ENCODE results near the gene PPP1R13L.

Gene PPP1R13L

DNA sequence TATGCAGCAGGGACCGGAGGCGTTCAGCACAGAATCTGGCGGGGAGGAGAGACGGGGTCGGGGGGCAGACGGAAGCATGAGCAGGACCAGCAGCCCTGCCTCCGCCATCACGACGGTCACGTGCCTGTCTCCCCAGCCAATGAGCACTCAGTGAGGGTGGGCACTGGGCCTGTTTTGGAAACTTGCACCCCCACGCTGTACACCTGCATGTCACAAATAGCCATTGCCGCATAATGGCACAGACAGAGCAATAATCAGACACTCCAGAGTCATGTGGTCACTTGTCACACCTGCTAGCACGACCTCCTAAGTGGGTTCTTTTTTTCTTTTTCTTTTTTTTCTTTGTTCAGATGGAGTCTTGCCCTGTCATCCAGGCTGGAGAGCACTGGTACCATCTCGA, 43.3 kb downstream of the PPP1R13L start:
- no peak for DNase-seq (ENCODE audit: low read depth)
- no peak for TF ChIP-seq CTCF (IDR thresholded peaks at IDR 0.05; ENCODE audit: insufficient read depth, low read depth, low read length, missing control alignments)
- no peak overlapping the region for H3K4me3 ChIP-seq (ENCODE audit: low read depth, low read length)

- TF ChIP-seq CTCF (IDR thresholded peaks at IDR 0.05; ENCODE audit: insufficient read depth, low read depth, low read length, missing control alignments), result no peak
- no peak overlapping the region for H3K4me3 ChIP-seq (ENCODE audit: low read depth, low read length)
- DNase-seq (ENCODE audit: low read depth), result no peak
These were observed 46.6 kb downstream of the PPP1R13L start for GRCh38 chr19:45358213-45358792.

DNA sequence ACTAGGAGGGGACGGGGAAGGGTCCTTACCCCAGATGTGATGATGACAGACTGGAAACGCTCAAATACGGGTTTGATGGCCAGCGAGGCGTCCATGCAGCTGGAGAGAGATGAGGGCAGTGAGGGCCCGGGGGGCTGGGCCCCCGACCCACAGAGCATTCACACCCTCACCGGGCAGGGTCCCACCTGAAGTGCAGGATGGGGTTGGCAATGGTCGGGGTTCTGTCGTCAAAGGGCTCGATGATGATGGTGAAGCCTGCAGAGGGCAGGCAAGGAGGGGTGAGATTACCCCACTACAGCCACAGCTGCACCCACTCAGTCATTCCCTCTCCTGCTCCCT, 47.5 kb downstream of the PPP1R13L start:
- DNase-seq (ENCODE audit: low read depth), result no peak
- no peak for TF ChIP-seq CTCF (IDR thresholded peaks at IDR 0.05; ENCODE audit: insufficient read depth, low read depth, low read length, missing control alignments)
- no peak overlapping the region for H3K4me3 ChIP-seq (ENCODE audit: low read depth, low read length)

DNA sequence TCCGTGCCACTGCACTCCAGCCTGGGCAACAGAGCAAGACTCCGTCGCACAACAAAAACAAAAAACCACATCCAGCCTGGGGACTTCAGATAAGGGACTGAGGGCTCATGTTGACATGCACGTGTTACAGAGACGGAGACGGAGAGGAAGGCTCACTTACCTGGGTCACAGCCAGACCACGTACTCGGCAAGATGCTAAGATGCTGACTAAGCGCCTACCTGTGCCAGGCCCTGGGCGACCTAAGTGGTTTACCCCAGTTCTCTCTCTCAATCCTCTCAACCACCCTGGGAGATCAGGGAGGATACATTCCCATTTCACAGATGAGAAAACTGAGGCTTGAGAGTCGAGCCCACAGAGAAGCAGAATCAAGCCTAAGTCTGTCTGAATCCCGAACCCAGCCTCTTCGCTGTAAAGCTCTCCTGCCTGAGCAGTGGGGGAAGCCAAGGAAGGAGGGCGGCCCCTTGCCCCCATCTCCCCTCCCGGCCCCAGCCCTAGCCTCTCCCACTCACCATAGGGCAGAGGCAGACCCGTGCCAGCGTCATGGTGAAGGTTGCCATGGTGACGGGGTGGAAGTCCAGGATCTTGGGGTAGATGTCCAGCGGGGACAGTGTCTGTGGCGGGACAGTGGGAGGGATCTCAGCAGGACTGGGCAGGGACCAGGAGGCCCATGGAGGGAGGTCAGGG, 48.0 kb downstream of the PPP1R13L start:
- TF ChIP-seq CTCF (IDR thresholded peaks at IDR 0.05; ENCODE audit: insufficient read depth, low read depth, low read length, missing control alignments), result no peak
- no peak for DNase-seq (ENCODE audit: low read depth)
- H3K4me3 ChIP-seq (ENCODE audit: low read depth, low read length), result no peak overlapping the region

DNA sequence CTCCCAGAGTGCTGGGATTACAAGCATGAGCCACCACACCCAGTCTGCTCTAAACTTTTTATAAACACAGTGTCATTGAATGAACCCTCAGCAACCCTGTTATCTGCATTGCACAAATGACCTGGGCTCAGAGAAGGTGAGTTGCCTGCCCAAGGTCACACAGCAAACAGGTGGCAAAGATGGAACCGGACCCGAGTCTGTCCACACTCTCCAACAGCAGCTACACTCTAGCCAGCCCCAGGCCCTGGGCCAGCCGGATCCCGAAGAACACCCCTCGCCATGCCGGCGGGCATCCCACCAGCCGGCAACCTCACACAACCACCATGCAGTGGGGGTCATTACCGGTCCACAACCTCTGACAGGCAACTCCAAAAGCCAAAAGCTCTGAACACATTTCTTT, 49.0 kb downstream of the PPP1R13L start:
- TF ChIP-seq CTCF (IDR thresholded peaks at IDR 0.05; ENCODE audit: insufficient read depth, low read depth, low read length, missing control alignments), result no peak
- DNase-seq (ENCODE audit: low read depth), result no peak
- no peak overlapping the region for H3K4me3 ChIP-seq (ENCODE audit: low read depth, low read length)

DNA sequence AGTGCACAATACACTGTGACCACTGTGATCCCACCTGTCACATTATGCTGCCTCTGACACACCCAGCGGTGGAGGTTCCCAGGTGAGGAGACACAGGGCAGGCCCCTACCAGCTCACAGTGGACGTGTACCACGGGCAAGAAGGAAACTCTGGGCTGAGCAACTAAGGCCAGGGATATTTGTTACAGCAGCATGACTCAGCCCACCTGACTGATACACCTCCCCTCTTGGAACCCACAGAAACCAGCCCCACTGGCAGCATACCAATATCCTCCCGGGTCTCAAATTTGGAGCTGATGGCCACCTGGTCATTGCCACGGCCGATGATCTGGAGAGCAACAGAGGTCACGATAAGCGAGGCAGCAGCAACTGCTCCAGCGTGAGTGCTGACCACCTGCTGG, 49.5 kb downstream of the PPP1R13L start:
- no peak overlapping the region for H3K4me3 ChIP-seq (ENCODE audit: low read depth, low read length)
- no peak for DNase-seq (ENCODE audit: low read depth)
- no peak for TF ChIP-seq CTCF (IDR thresholded peaks at IDR 0.05; ENCODE audit: insufficient read depth, low read depth, low read length, missing control alignments)

Data from GM12865 (cell line).